Smooth muscle cell (in vitro differentiated cells): ENCODE measurements around the gene C1QL1. TPM values are rescaled to one million over a fixed set of nuclear protein-coding genes. Genes with fewer than 3 reads are reported as not detected.
A peak's percentile ranks its signal among the peaks of the same experiment; 100 is the strongest.

ENCODE experiments used
- DNase-seq: peaks from one replicate; lab custom pipeline; 2025; ENCODE audit not compliant: unreplicated experiment; lab: John Stamatoyannopoulos, UW
- H2AFZ ChIP-seq: fragments of 200-600 bp; sonication (generic); 2 replicates; pipeline ENCODE4 v1.6.0; 2016; ENCODE audit warnings: antibody characterized with exemption, low read depth, mild to moderate bottlenecking
- H3F3A ChIP-seq: fragments of 200-600 bp; sonication (generic); 2 replicates; pipeline ENCODE4 v1.6.0; 2017; ENCODE audit warnings: antibody characterized with exemption, low read depth
- H3K27ac ChIP-seq: fragments of 200-600 bp; sonication (generic); 2 replicates; pipeline ENCODE4 v1.5.1; 2016; ENCODE audit warnings: low read depth, mild to moderate bottlenecking
- H3K27me3 ChIP-seq: fragments of 200-600 bp; sonication (generic); 2 replicates; pipeline ENCODE4 v1.6.1; 2016; ENCODE audit warnings: low read depth, mild to moderate bottlenecking
- H3K36me3 ChIP-seq: fragments of 200-600 bp; sonication (generic); 2 replicates; pipeline ENCODE4 v1.5.1; 2016; ENCODE audit warnings: low read depth
- H3K4me1 ChIP-seq: fragments of 200-600 bp; sonication (generic); 2 replicates; pipeline ENCODE4 v1.5.1; 2016; ENCODE audit warnings: low read depth
- H3K4me2 ChIP-seq: fragments of 200-600 bp; sonication (generic); 2 replicates; pipeline ENCODE4 v1.6.0; 2016; ENCODE audit warnings: mild to moderate bottlenecking
- H3K4me3 ChIP-seq: fragments of 200-600 bp; sonication (generic); 2 replicates; pipeline ENCODE4 v1.5.1; 2016; ENCODE audit warnings: mild to moderate bottlenecking
- H3K79me2 ChIP-seq: fragments of 200-600 bp; sonication (generic); 2 replicates; pipeline ENCODE4 v1.6.0; 2016; ENCODE audit warnings: low read depth, mild to moderate bottlenecking
- H3K9ac ChIP-seq: fragments of 200-600 bp; sonication (generic); 2 replicates; pipeline ENCODE4 v1.6.0; 2016; ENCODE audit warnings: low read depth
- H3K9me3 ChIP-seq: fragments of 200-600 bp; sonication (generic); replicated peaks from 2 replicates; pipeline ENCODE4 v1.5.1; 2016; ENCODE audit warnings: low read depth
- H4K20me1 ChIP-seq: fragments of 200-600 bp; sonication (generic); 2 replicates; pipeline ENCODE4 v1.6.0; 2016; ENCODE audit warnings: low read depth
- CTCF ChIP-seq: fragments of 200-600 bp; sonication (generic); IDR thresholded peaks from 2 replicates; pipeline ENCODE4 v1.5.1; 2017; ENCODE audit warnings: borderline replicate concordance, mild to moderate bottlenecking, antibody characterized with exemption; ENCODE audit not compliant: insufficient read depth, poor library complexity, severe bottlenecking
- WGBS: methylation state at CpG from one replicate; pipeline ENCODE4 v1.1.7; 2016; ENCODE audit warnings: low lambda C conversion rate; 5-methylcytosine and 5-hydroxymethylcytosine counted together
- polyA plus RNA-seq: library from polyadenylated mRNA; unstranded; fragments of >200 nt; fragmentation: Nextera tagmentation; extraction: Ambion mirVana; gene quantifications from 2 replicates; pipeline ENCODE4 v1.2.1, GENCODE V29; 2016
- total RNA-seq: library from RNA; depleted of rRNA; stranded (reverse); fragments of >200 nt; gene quantifications from 2 replicates; pipeline ENCODE4 v1.2.3, GENCODE V29; 2014

C1QL1 gene
- total and polyA plus RNA-seq, 2 experiments from 2014 or later: 5.6 TPM; not detected in 1

- Histone ChIP-seq H3K4me2 (no peak overlapping the region), H3K36me3 (no peaks in the 10 kb centered on the region), H3K27me3 (peaks cover 31% of the 10 kb centered on the region), H3K27ac (no peak overlapping the region), H3K4me3 (no peak overlapping the region), H3K9ac (no peak overlapping the region), H3K4me1 (peaks cover 15% of the 10 kb centered on the region), H3K79me2 (no peaks in the 10 kb centered on the region), H3F3A (no peaks in the 10 kb centered on the region), H3K9me3 (no peaks in the 10 kb centered on the region), H4K20me1 (no peaks in the 10 kb centered on the region), H2AFZ (no peak overlapping the region)
- no peak for TF ChIP-seq CTCF
- 82% methylated on average over 6 of the region's 6 CpGs for WGBS
- DNase-seq: no peak
Observed at GRCh38 chr17:44972953-44973352, 4.8 kb upstream of the C1QL1 start.

DNA sequence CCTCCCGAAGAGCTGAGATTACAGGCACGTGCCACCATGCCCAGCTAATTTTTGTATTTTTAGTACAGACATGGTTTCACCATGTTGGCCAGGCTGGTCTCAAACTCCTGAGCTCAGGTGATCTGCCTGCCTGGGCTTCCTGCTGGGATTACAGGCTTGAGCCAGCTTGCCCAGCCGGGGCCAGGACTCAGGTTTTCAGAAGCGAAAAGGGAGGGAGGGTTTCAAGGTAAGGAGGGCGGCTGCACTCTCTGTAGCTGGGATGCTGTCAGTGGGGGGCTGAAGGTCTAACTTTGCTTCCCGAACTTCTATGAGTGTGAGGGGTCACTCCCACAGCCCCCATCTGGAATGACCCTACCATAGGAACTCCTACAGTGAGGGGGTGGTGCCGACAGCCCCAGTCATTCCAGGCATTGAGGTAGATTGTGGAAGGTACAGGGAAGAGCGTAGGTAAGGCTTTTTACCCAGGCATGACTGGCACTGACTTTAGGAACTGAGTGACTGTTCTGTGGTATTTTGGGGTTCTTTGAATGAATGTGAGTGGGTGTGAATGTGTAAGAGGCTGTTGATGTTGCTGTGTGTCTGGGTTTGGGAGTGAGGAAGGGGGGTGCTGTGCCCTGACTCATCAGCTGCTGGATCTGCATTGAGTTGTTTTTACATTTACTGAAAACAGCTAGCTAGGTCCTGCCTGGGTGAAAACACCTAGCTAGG, 3.8 kb upstream of the C1QL1 start:
- 49% methylated on average over 8 of the region's 8 CpGs for WGBS
- DNase-seq: no peak

DNA sequence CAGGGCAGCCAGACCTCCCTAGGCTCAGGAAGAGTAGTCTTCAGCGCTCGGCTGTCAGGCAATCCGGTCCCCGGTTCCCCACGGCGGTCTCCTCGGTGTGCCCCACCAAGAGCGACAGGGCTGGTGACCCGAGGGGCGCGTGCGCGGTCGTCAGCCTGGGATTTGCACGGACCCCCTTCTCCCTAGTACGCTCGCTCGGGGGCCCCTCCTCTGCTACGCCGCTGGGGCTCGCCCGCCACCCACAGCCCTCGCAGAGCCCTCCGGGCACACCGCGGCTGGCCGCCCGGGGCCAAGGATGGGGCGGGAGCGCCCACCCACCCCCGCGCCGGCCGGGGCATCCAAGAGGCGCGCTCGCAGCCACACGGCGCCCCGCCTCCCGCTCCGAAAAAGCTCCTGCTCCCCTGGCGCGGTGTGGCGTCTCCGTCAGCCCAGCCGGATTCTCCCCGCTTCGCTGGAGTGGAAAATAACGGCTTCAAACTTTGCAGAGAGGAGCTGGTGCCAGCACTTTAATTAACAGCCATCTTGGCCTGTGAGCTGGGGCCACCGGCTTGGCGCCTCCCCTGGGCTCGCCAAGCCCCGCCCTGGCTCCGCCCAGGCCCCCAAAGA, 2.1 kb upstream of the C1QL1 start:
- TF ChIP-seq CTCF: no peak
- peaks cover 58% of the 10 kb centered on the region for H3K27me3 ChIP-seq
- no peaks in the 10 kb centered on the region for H3F3A ChIP-seq
- H3K36me3 ChIP-seq: no peaks in the 10 kb centered on the region
- H3K9me3 ChIP-seq: no peaks in the 10 kb centered on the region
- H3K79me2 ChIP-seq: no peaks in the 10 kb centered on the region
- H3K27ac ChIP-seq: no peak overlapping the region
- H3K9ac ChIP-seq: no peak overlapping the region
- WGBS: 2% methylated on average over 35 of the region's 55 CpGs
- peak; percentile 22 for DNase-seq
- no peaks in the 10 kb centered on the region for H4K20me1 ChIP-seq
- peak overlapping the region; percentile 55 for H2AFZ ChIP-seq
- H3K4me3 ChIP-seq: peak overlapping the region; percentile 49
- peaks cover 7% of the 10 kb centered on the region for H3K4me1 ChIP-seq
- H3K4me2 ChIP-seq: peak overlapping the region; percentile 90

More for the DNA sequence above, 3.8 kb upstream of the C1QL1 start:
- TF ChIP-seq CTCF: no peak
- Histone ChIP-seq H3K27ac (no peak overlapping the region), H3K4me2 (no peak overlapping the region), H3K79me2 (no peaks in the 10 kb centered on the region), H3K9ac (no peak overlapping the region), H3K4me3 (no peak overlapping the region), H2AFZ (no peak overlapping the region), H3K27me3 (peaks cover 41% of the 10 kb centered on the region), H4K20me1 (no peaks in the 10 kb centered on the region), H3K4me1 (peaks cover 7% of the 10 kb centered on the region), H3F3A (no peaks in the 10 kb centered on the region), H3K36me3 (no peaks in the 10 kb centered on the region), H3K9me3 (no peaks in the 10 kb centered on the region)
